AG04449 (cell line): ENCODE results near the gene C11orf91.

Experiments
- CTCF ChIA-PET: fragments of 350-600 bp; formaldehyde crosslinking; extraction: SDS; loops from one replicate; lab custom pipeline; 2021; ENCODE audit warnings: antibody characterized with exemption; lab: Yijun Ruan, JAX
- POLR2A ChIA-PET: fragments of 400-600, 350-600 bp; formaldehyde crosslinking; extraction: SDS; loops from one replicate; lab custom pipeline; 2020; ENCODE audit warnings: antibody characterized with exemption, inconsistent platforms; lab: Yijun Ruan, JAX
- DNase-seq: peaks from one replicate; pipeline ENCODE4 v3.0.0-alpha.2; 2010; ENCODE audit warnings: low read depth, low spot score
- H3K4me3 ChIP-seq: 2 replicates; pipeline ENCODE4 v1.5.1; 2011; ENCODE audit warnings: low read depth, mild to moderate bottlenecking, control low read depth, low read length
- TF ChIP-seq, protein P1 (sequence below): IDR thresholded peaks from one replicate; pipeline ENCODE4 v1.5.1; 2011; ENCODE audit warnings: mild to moderate bottlenecking, moderate library complexity, low read length, control low read depth, inconsistent platforms; ENCODE audit not compliant: insufficient read depth; ENCODE audit errors: missing control alignments

C11orf91 gene, protein sequence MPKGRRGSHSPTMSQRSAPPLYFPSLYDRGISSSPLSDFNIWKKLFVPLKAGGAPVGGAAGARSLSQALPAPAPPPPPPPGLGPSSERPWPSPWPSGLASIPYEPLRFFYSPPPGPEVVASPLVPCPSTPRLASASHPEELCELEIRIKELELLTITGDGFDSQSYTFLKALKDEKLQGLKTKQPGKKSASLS

DNA sequence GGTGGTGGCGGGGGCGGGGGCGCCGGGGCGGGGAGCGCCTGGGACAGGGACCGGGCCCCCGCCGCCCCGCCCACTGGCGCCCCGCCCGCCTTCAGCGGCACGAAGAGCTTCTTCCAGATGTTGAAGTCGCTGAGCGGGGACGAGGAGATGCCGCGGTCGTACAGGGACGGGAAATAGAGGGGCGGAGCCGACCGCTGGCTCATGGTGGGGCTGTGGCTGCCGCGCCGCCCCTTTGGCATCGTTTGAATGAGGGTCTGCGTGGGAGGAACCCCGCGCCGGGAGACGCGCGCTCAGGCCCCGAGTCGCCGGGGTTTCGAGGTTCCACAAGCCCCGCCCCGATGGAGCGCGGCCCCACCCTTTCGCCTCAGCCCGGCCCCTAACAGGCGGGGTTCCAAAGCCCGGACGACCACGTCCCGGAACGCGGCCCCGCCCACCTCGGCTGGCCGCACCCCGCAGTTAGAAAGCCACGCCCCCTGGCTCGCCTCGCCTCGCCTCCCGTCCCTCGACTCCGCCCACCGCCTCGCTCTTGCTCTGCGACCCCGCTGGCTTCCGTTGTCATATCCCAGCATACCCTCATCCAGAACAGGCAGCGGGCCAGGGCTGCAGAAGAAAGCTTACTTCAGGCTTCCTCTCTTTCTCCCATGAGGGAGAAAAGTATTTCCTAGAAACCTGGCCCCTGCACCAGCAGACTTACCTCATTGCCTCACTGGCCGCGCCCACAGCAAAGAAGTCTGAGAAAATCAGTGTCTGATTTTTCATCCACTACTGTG is at the start of gene C11orf91:
Gene C11orf91 (minus strand): TSS at position 325 of the 770 bp plus-strand sequence. CDS start 86 bp downstream, at position 239.
- ChIA-PET CTCF (interaction anchor here (1.4 to 4.7 kb wide), 7 partner anchors 9 to 129 kb away, joined by 4 to 37 read pairs (median 6); no protein-coding TSS in a partner anchor), POLR2A (interaction anchor here (0.6 to 3.4 kb wide), 5 partner anchors 10 to 42 kb away, joined by 3 to 31 read pairs (median 4); partner anchors contain the start of gene CD59)
- peak; percentile 64 for DNase-seq
- TF ChIP-seq, protein P1, sequence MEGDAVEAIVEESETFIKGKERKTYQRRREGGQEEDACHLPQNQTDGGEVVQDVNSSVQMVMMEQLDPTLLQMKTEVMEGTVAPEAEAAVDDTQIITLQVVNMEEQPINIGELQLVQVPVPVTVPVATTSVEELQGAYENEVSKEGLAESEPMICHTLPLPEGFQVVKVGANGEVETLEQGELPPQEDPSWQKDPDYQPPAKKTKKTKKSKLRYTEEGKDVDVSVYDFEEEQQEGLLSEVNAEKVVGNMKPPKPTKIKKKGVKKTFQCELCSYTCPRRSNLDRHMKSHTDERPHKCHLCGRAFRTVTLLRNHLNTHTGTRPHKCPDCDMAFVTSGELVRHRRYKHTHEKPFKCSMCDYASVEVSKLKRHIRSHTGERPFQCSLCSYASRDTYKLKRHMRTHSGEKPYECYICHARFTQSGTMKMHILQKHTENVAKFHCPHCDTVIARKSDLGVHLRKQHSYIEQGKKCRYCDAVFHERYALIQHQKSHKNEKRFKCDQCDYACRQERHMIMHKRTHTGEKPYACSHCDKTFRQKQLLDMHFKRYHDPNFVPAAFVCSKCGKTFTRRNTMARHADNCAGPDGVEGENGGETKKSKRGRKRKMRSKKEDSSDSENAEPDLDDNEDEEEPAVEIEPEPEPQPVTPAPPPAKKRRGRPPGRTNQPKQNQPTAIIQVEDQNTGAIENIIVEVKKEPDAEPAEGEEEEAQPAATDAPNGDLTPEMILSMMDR = no peak
- H3K4me3 ChIP-seq = peak within 1 kb of the TSS; percentile 67

DNA sequence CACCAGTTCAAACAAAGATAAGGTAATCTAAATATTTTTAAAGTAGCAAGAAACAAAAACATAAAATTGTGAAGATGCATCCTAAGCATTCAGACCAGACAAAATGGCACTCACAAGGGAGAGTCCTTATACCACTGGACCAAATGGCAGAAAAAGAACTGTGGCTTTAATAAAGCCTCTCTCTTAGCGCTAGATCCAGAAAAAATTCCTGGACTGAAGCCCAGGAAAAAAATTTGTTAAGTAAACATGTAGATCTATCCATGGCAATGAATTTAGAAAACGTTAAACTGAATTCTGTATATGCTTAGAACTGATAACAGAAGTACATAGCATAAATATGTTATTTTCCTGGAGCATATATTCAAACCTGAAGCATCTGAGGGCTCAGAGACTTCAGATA is 47.4 kb upstream of the C11orf91 start:
- no peak overlapping the region for H3K4me3 ChIP-seq
- no peak for DNase-seq
- TF ChIP-seq, protein P1 = no peak
- POLR2A ChIA-PET = no interaction called here
- CTCF ChIA-PET = interaction anchor here (1.9 kb wide), 1 partner anchor 57 kb away, joined by 7 read pairs; no protein-coding TSS in a partner anchor

DNA sequence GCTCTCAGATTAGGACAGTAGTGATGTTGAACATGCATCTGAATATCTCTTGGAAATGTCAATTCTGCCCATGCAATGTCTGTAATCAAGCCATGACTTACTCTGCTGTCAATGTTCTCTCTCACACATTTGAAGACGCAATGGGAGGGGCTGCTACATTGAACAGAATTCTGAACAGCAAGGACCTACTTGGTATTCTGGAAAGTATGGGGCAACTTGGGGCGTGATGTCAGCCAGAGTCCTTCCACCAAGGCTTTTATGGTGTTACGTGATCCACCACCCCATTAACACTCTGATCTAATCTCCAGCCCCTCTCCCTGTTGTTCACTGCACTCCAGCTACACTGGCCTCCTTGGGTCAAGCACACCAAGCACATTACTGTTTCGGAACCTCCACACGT is 42.7 kb upstream of the C11orf91 start:
- POLR2A ChIA-PET = no interaction called here
- H3K4me3 ChIP-seq = no peak overlapping the region
- no peak for DNase-seq
- CTCF ChIA-PET = interaction anchor here (0.6 to 6.0 kb wide), 22 partner anchors 10 to 578 kb away, joined by 3 to 110 read pairs (median 7); partner anchors contain the start of gene C11orf91
- TF ChIP-seq, protein P1 = no peak

DNA sequence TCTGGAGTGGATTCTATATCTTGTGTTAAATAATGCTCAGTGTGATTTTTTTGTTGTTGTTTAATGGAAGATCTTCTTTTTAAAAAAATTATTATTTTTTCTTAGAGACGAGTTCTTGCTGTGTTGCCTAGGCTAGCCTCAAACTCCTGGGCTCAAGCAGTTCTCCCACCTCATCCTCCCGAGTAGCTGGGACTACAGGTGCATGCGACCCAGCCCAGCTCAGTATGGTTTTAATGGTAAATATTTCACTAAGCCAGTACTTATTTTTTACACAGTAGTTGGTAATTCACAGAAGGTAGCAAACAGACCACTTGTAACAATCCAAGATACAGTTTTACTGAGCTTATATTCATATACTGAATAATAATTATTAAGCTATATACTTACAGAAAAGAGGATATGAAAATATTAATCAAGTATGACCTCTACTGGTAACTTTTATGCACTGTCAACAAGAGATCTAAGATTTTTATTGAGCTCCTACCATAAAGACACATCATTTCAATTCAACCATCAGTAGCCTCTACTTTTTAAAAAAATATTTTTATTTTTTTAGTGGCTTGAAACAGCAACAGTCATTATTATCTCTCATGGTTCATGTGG is 41.7 kb upstream of the C11orf91 start:
- CTCF ChIA-PET = interaction anchor here (0.6 to 6.0 kb wide), 48 partner anchors 8 to 577 kb away, joined by 3 to 110 read pairs (median 4); partner anchors contain the start of genes C11orf91 and FBXO3
- TF ChIP-seq, protein P1 = peak; percentile 14
- H3K4me3 ChIP-seq = no peak overlapping the region
- no peak for DNase-seq
- POLR2A ChIA-PET = interaction anchor here (0.6 to 1.6 kb wide), 4 partner anchors 33 to 52 kb away, joined by 3 to 4 read pairs (median 3); partner anchors contain the start of gene C11orf91

DNA sequence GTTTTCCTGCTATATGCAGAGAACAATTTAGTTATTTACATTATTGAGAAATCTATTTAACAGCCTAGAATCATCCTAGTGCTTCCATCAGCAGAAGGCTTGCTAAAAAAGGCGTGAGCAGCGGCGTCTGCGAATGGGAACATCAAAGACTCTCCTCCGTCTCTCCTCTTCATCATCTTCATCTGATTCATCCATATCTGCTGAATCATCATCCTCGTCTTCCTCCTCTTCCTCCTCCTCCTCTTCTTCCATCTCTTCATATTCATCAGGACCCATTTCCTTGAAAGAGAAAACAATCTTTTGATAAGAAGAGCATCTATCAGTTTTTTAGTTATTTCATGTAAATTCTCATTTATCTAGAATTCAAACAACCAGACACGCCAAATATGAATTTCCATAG is 41.2 kb upstream of the C11orf91 start:
- no peak for DNase-seq
- H3K4me3 ChIP-seq = no peak overlapping the region
- CTCF ChIA-PET = interaction anchor here (0.6 to 6.0 kb wide), 36 partner anchors 8 to 576 kb away, joined by 3 to 110 read pairs (median 5); partner anchors contain the start of genes C11orf91 and FBXO3
- TF ChIP-seq, protein P1 = no peak
- POLR2A ChIA-PET = interaction anchor here (1.3 to 1.6 kb wide), 2 partner anchors 33 to 52 kb away, joined by 3 read pairs; no protein-coding TSS in a partner anchor
